HG02571 (cell line): ENCODE results near the gene CDKAL1.
"Not testable (repeated sequence)": the region's sequence is repeated elsewhere in the genome, so short reads cannot be mapped to it uniquely, and the experiment has no call there.

Experiments
- ATAC-seq: cut with Tn5 transposase; IDR thresholded peaks from one replicate; pipeline ENCODE4 v1.9.1; 2021; ENCODE audit warnings: mild to moderate bottlenecking, moderate library complexity; ENCODE audit not compliant: unreplicated experiment

Gene CDKAL1

GRCh38 chr6:20827798-20828197 is 293.5 kb downstream of the CDKAL1 start:
- ATAC-seq, result no peak

DNA sequence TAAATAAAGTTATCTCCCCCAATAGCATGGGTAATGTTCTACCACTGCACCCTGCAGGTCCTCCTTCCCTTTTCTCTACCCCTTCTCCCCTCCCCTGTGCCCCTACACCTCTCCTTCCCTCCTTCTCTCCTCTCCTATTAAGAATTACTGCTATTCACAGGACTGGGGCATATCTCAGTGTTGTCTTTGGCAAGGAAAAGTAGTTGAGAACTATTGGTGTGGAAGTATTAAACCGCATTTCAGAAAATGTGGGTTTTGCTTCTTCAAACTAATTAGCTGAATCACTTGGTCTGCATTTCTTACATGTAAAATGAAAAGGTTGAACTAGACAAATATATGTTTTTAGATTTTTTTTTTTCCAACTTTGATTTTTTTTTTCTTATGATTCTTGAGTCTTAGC is 296.3 kb downstream of the CDKAL1 start:
- no peak for ATAC-seq

DNA sequence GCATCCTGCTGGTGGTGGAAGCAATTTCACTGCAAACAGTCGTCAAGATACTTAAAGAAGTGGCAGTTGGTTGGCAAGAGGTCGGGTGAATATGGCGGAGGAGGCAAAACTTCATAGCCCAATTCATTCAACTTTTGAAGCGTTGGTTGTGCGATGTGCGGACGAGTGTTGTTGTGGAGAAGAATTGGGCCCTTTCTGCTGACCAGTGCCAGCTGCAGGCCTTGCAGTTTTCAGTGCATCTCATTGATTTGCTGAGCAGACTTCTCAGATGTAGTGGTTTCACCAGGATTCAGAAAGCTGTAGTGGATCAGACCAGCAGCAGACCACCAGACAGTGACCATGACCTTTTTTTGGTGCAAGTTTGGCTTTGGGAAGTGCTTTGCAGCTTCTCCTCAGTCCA is 297.0 kb downstream of the CDKAL1 start:
- not testable (repeated sequence) for ATAC-seq

GRCh38 chr6:20833881-20834515 is 299.7 kb downstream of the CDKAL1 start:
- ATAC-seq, result no peak

DNA sequence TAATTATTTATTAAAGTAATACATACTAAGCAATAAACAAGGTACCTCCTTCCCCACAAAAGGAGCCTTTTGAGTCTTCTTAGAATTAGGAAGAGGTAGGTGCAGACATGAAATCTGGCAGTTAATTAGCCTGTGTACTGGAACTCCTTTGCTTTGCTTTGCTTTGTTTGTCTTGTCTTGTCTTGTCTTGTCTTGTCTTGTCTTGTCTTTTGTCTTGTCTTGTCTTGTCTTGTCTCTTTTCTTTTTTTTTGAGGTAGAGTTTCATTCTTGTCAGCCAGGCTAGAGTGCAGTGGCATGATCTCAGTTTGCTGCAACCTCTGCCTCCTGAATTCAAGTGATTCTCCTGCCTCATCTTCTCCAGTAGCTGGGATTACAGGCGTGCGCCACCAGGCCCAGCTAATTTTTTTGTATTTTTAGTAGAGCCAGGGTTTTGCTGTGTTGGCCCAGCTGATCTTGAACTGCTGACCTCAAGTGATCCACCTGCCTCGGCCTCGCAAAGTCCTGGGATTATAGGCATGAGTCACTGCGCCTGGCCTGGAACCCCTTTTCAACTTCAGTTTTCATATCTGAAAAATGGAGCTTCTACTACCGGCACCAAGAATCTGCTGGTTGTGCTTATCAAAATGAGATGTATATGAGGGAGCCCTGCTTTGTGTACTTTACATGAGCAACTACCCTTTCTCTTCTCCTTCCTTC is 301.2 kb downstream of the CDKAL1 start:
- no peak for ATAC-seq

GRCh38 chr6:20837189-20837588 is 302.9 kb downstream of the CDKAL1 start:
- ATAC-seq, result no peak

DNA sequence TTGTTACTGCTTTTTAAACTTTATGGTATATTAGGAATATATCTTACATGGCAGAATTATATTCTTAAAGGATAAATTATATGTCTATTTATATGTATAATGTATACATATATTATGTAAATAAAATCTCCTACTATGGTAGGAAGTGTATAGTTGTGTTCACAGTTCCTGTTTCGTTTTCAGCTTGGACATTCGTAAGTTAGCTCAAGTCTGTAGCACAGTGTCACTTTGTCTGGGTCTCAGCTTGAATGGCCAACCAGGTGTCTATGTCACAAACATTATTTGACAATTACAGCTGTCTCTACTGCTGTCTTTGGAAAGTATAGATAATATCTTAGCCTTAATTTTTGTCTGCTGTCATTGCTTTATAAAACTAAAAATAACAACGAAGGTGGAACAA is 303.9 kb downstream of the CDKAL1 start:
- no peak for ATAC-seq

- ATAC-seq, result no peak
These were observed 305.4 kb downstream of the CDKAL1 start for GRCh38 chr6:20839630-20840029.

- ATAC-seq, result no peak
These were observed 306.4 kb downstream of the CDKAL1 start for GRCh38 chr6:20840675-20841074.

DNA sequence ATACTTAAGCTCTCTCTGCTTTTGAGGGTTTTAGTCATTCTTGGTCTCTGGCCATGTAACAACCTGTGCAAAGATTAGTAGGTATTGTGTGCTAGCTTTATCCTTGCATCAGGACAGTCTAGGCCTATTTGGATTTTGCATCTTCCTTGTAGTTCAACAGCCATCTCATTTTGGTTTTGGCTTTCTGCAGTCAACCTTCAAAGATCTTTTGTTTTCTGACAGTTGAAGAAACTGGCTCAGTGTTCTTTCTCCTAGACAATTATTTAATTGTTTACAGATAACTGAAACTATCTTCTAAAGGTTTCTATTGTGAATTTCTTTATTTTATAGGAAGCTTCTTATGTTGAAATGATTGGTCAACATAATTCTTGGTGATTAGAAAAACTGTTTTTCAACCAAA is 307.5 kb downstream of the CDKAL1 start:
- ATAC-seq, result no peak

DNA sequence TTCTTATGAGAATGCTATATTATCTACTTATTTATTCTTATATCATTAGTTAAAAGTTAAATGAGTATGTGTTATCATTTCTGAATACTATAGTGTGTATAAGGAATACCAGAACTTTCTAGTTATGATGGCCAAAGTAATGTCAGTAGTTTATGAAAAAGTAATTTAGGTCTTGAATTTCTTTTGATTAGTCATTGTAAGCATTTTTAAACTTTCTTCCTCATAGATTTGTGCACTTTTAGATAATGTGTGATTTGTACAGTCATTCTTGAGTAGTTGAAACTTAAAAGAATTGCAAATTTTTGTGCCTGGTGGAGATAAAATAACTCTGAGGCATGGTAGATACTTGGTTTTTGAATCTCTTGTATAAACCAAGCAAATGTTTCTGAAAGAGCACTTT is 311.3 kb downstream of the CDKAL1 start:
- ATAC-seq, result no peak

DNA sequence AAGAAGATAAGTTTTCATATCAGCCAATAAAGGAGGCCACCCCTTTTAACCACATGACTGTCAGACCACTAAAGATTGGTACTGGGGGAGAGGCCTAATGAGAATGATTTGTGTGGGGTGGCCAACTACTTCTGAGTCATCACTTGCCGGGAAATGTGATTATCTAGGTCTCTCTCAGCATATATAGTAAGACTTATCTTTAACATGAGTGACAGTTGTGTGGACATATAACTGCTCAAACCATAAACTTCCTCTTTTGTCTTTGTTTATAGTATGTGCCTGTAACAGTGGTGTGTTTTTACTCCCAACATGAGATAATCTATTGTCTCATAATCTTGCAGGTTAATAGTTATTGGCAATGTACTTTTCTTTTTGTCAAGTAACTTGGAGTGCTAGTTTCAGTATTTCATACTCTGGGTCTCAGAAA is 312.4 kb downstream of the CDKAL1 start:
- no peak for ATAC-seq

DNA sequence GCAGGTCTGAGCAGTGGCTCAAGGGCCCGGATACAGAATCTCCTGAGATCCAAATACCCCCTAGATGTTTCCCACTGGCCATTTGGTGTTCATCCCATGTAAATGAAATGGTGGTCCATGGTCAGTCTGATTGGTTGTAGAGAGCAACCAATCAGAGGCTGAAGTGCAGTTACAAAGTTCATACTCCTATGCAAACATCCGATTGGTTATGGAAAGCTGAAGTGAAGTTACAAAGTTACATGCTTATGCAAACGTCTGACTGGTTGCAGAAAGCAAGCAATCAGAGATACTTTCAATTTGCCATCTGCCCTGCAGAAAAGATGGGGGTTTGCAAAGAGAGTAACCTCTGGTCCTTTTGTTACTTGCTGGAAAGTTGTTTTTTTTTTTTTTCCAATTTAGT is 313.6 kb downstream of the CDKAL1 start:
- ATAC-seq, result no peak

DNA sequence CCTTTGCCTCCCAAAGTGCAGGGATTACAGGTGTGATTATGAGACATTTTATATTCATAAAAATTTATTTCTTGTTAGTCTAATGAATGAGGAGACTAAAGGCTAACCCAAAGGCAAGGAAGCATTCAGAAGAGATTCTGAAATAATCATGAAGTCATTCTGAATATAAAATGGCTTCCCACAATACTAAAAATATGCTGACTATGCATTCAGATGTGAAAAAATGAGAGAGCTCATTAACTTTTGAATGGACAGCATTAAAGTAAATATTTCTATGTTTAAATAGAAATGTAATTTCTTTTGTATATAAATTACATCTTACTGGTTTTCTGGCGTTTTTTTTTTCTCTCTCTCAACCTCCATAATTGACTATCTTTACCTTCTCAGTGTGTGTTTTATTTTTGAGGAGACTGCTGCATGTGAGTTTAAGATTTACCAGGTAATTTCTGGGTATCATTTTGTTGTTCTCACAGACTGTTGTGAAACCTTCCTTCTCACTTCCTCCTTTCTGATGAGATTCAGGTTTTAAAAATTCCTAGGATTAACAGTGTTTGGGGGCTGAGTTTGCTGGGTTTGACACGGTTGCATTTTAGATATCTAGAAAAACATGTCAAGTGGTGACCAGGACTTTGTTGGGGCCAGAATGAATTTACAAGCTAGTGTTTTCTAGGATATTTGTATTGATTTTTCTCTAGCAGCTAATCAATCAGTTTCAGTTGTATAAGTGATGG is 316.6 kb downstream of the CDKAL1 start:
- ATAC-seq, result no peak

- no peak for ATAC-seq
These were observed 317.5 kb downstream of the CDKAL1 start for GRCh38 chr6:20851795-20852194.

GRCh38 chr6:20853828-20854227 is 319.6 kb downstream of the CDKAL1 start:
- no peak for ATAC-seq

DNA sequence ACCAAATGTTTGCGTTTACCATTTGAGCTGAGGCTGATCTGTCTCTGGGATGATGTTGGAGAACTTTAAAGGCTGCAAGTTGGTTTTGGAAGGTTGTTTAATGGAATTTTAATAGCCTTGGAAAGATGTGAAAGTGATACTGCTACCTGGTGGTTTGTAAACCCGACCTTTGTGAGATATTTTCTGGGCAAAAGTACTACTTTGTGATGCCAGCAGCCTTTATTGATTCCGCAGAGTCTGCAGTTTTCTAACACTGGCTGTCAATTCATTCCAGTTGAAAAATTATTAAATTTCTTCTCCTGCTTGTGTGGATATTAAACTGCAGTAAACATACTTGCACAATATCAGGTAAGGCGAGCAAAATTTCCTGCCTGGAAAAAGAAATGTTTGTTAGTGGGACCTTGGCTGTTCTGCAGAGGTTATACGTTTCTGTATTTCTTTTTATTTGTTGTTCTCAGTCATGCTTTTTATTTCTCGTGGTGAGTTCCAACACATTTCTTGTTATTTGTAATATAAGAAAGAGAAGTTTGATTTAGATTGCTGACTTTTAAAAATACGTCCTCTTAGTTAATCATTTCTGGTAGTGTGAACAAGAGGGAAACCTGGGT is 322.5 kb downstream of the CDKAL1 start:
- ATAC-seq, result no peak

DNA sequence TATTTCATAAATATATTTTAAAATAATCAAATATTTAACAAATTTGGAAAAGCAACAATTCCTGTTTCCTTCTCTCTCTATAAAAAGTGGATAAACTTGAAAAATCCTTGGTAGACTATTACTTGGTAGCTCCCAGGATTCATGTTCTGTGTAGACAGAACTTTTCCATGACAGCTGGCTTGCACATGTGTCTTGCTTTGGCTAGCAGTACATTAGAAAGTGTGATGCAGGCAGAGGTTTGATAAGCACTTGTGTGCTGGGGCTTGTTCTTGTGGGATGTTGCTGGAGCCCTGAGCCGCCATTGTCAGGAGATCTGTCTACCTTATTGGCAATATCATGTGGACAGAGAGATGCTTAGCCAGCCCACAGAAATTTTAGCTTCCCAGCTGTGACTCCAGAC is 327.2 kb downstream of the CDKAL1 start:
- ATAC-seq, result no peak

- ATAC-seq, result no peak
These were observed 331.8 kb downstream of the CDKAL1 start for GRCh38 chr6:20866036-20866435.

GRCh38 chr6:20866935-20867703 is 332.9 kb downstream of the CDKAL1 start:
- no peak for ATAC-seq
